Fibroblast of villous mesenchyme (primary cell): ENCODE data around the gene CNTRL. TPM values are rescaled to one million over a fixed set of nuclear protein-coding genes. Genes with fewer than 3 reads are reported as not detected.
"Not testable (repeated sequence)": the region's sequence is repeated elsewhere in the genome, so short reads cannot be mapped to it uniquely, and the experiment has no call there.

Experiments used
- DNase-seq: peaks from one replicate; pipeline ENCODE4 v3.0.0-alpha.2; 2010; ENCODE audit warnings: low read depth
- H3K4me3 ChIP-seq: 2 replicates; pipeline ENCODE4 v1.5.1; 2011; ENCODE audit warnings: low read depth, mild to moderate bottlenecking, low read length
- CTCF ChIP-seq: IDR thresholded peaks from 2 replicates; pipeline ENCODE4 v1.5.1; 2012; ENCODE audit warnings: low read depth, mild to moderate bottlenecking, low read length; ENCODE audit not compliant: insufficient read depth
- total RNA-seq: library from RNA; depleted of rRNA; stranded (reverse); fragments of >200 nt; gene quantifications from 2 replicates; pipeline ENCODE4 v1.2.3, GENCODE V29; 2012

CNTRL gene
- 5.8 and 6.5 TPM in 2 replicates for total RNA-seq

- peak; percentile 85 for DNase-seq
- H3K4me3 ChIP-seq, result peak within 1 kb of the TSS; percentile 81
- TF ChIP-seq CTCF, result no peak
Observed at GRCh38 chr9:121074370-121075250, at the start of gene CNTRL. TSS of gene CNTRL (plus strand) at chr9:121074955. CDS start at chr9:121088327, 13,372 bp downstream.

GRCh38 chr9:121026260-121026691, 48.5 kb upstream of the CNTRL start:
- no peak for TF ChIP-seq CTCF
- H3K4me3 ChIP-seq, result no peak overlapping the region
- peak; percentile 67 for DNase-seq

- no peak overlapping the region for H3K4me3 ChIP-seq
- TF ChIP-seq CTCF, result no peak
- DNase-seq, result no peak
Observed at GRCh38 chr9:121026768-121027167, 48.0 kb upstream of the CNTRL start.

GRCh38 chr9:121028285-121028684, 46.5 kb upstream of the CNTRL start:
- DNase-seq, H3K4me3 ChIP-seq: not testable (repeated sequence)

- no peak for DNase-seq
- no peak overlapping the region for H3K4me3 ChIP-seq
- no peak for TF ChIP-seq CTCF
Observed at GRCh38 chr9:121029469-121029868, 45.3 kb upstream of the CNTRL start.

GRCh38 chr9:121034529-121034928, 40.2 kb upstream of the CNTRL start:
- no peak overlapping the region for H3K4me3 ChIP-seq
- no peak for TF ChIP-seq CTCF
- no peak for DNase-seq

- DNase-seq, H3K4me3 ChIP-seq: not testable (repeated sequence)
Observed at GRCh38 chr9:121035717-121036116, 39.0 kb upstream of the CNTRL start.

- DNase-seq, result no peak
- no peak for TF ChIP-seq CTCF
- no peak overlapping the region for H3K4me3 ChIP-seq
Observed at GRCh38 chr9:121038362-121038761, 36.4 kb upstream of the CNTRL start.
